CD4-positive, alpha-beta T cell (primary cell): ENCODE measurements around the gene ANKHD1. TPM values are rescaled to one million over a fixed set of nuclear protein-coding genes. Genes with fewer than 3 reads are reported as not detected.
"Not testable (repeated sequence)": the region's sequence is repeated elsewhere in the genome, so short reads cannot be mapped to it uniquely, and the experiment has no call there.

Source experiments
- ATAC-seq: fragments of 200-7000 bp; cut with Tn5 transposase; one replicate; pipeline ENCODE4 v1.10.0; 2022; ENCODE audit warnings: mild to moderate bottlenecking; ENCODE audit not compliant: poor library complexity
- CTCF ChIA-PET: fragments of 350-600 bp; sonication (Branson Sonifier 250); formaldehyde crosslinking; loops from one replicate; lab custom pipeline; 2021; ENCODE audit warnings: antibody characterized with exemption, inconsistent platforms; lab: Charles Lee
- POLR2A ChIA-PET: fragments of 350-600 bp; sonication (Branson Sonifier 250); formaldehyde crosslinking; loops from one replicate; lab custom pipeline; 2021; ENCODE audit warnings: antibody characterized with exemption, inconsistent platforms; lab: Charles Lee
- DNase-seq, 14 experiments: peaks; one replicate each; pipeline ENCODE4 v3.0.0-alpha.2; 2013 to 2020; ENCODE audit warnings: mixed read lengths in 2 of 14
- H3K27ac ChIP-seq, 2 donors: one replicate each; pipeline versions ENCODE4 v1.5.1 to v1.7.0; 2013; ENCODE audit warnings: low read length in 2 of 2, low read depth in 1 of 2, mild to moderate bottlenecking in 1 of 2
- H3K27me3 ChIP-seq, 2 experiments: 1 replicate in 1 of 2; 2 replicates in 1 of 2; pipeline versions ENCODE4 v1.6.1 to v1.7.0; 2013; ENCODE audit warnings: low read length in 2 of 2, control low read depth in 1 of 2, mild to moderate bottlenecking in 1 of 2, moderate library complexity in 1 of 2; ENCODE audit not compliant: insufficient read depth in 2 of 2, control insufficient read depth in 1 of 2
- H3K36me3 ChIP-seq: one replicate; pipeline ENCODE4 v1.6.1; 2013; ENCODE audit warnings: low read length, control low read depth; ENCODE audit not compliant: insufficient read depth
- H3K4me1 ChIP-seq: one replicate; pipeline ENCODE4 v1.6.1; 2013; ENCODE audit warnings: low read length, control low read depth; ENCODE audit not compliant: insufficient read depth
- H3K4me3 ChIP-seq: one replicate; pipeline ENCODE4 v1.5.1; 2013; ENCODE audit warnings: mild to moderate bottlenecking, low read length, moderate library complexity
- H3K9me3 ChIP-seq, 2 experiments: 1 replicate in 1 of 2; 2 replicates in 1 of 2; pipeline versions ENCODE4 v1.6.1 to v1.7.0; 2013; ENCODE audit warnings: low read length in 2 of 2, mild to moderate bottlenecking in 2 of 2, control low read depth in 1 of 2, moderate library complexity in 1 of 2; ENCODE audit not compliant: control insufficient read depth in 1 of 2, insufficient read depth in 1 of 2
- H3K27ac Mint-ChIP-seq: one replicate; pipeline ENCODE4 v1.8.0; 2020; ENCODE audit warnings: mixed read lengths
- H3K27me3 Mint-ChIP-seq: one replicate; pipeline ENCODE4 v1.8.0; 2021; ENCODE audit warnings: mixed read lengths
- H3K36me3 Mint-ChIP-seq: one replicate; pipeline ENCODE4 v1.8.0; 2021; ENCODE audit warnings: low read depth, mixed read lengths
- H3K4me1 Mint-ChIP-seq: one replicate; pipeline ENCODE4 v1.8.0; 2021; ENCODE audit warnings: low read depth, mixed read lengths
- H3K4me3 Mint-ChIP-seq: one replicate; pipeline ENCODE4 v1.8.0; 2020; ENCODE audit warnings: mild to moderate bottlenecking, mixed read lengths
- H3K9me3 Mint-ChIP-seq: one replicate; pipeline ENCODE4 v1.8.0; 2020; ENCODE audit warnings: mixed read lengths
- intact Hi-C, 2 experiments: fragments of 100-400 bp; cut with DNase I in 1 of 2; cut with micrococcal nuclease in 1 of 2; formaldehyde crosslinking; loops; one replicate each; pipeline versions ENCODE4 v1.15.1 to v1.9.0; 2023 to 2025; cut with DNase I, micrococcal nuclease
- total RNA-seq, 174 experiments: library from RNA in 2 of 174; stranded (reverse) in 2 of 174; gene quantifications; one replicate each; pipeline ENCODE4 v1.2.3 and lab custom pipeline; 2021 to 2026
- TF ChIP-seq, protein P1 (sequence below): fragments of 200-600 bp; IDR thresholded peaks from one replicate; pipeline ENCODE4 v1.8.0; 2022; ENCODE audit warnings: antibody characterized with exemption, mild to moderate bottlenecking

The ANKHD1 gene
- total RNA-seq, 2 experiments from 2014 or later, result 202 to 212 TPM

DNA sequence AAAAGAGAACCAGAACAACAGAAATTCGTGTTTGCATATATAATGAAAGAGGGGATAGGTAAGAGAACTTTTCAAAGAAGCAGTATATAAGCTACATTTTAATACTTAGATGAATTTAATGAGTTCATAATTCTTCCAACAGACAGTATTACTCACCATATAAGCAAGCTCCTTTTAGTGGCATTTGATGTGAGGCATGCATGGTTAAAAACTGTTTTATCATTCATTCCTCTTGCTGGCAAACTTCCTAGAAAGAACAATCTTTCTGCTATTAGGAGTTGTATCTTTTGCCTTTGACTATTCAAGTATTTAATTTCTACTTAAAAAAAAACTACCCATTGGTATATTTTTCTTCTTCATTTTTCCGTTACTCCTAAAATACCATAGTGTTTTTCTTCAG is 80.1 kb downstream of the ANKHD1 start:
- no peak overlapping the region for H3K27ac Mint-ChIP-seq
- ChIA-PET CTCF (no interaction called here), POLR2A (no interaction called here)
- H3K9me3 ChIP-seq, result no peaks in the 10 kb centered on the region
- no peaks in the 10 kb centered on the region for H3K4me1 ChIP-seq
- peaks cover 42% of the 10 kb centered on the region for H3K36me3 ChIP-seq
- no peak overlapping the region for H3K4me3 Mint-ChIP-seq
- no peaks in the 10 kb centered on the region for H3K9me3 Mint-ChIP-seq
- no peak overlapping the region for H3K4me3 ChIP-seq
- ATAC-seq, result no peak
- no peak for DNase-seq
- H3K4me1 Mint-ChIP-seq, result peaks cover 5% of the 10 kb centered on the region
- no peak overlapping the region for H3K27ac ChIP-seq
- intact Hi-C loops, result no loop called here
- H3K27me3 ChIP-seq, result no peaks in the 10 kb centered on the region
- no peaks in the 10 kb centered on the region for H3K27me3 Mint-ChIP-seq
- TF ChIP-seq, protein P1, sequence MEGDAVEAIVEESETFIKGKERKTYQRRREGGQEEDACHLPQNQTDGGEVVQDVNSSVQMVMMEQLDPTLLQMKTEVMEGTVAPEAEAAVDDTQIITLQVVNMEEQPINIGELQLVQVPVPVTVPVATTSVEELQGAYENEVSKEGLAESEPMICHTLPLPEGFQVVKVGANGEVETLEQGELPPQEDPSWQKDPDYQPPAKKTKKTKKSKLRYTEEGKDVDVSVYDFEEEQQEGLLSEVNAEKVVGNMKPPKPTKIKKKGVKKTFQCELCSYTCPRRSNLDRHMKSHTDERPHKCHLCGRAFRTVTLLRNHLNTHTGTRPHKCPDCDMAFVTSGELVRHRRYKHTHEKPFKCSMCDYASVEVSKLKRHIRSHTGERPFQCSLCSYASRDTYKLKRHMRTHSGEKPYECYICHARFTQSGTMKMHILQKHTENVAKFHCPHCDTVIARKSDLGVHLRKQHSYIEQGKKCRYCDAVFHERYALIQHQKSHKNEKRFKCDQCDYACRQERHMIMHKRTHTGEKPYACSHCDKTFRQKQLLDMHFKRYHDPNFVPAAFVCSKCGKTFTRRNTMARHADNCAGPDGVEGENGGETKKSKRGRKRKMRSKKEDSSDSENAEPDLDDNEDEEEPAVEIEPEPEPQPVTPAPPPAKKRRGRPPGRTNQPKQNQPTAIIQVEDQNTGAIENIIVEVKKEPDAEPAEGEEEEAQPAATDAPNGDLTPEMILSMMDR, result no peak
- H3K36me3 Mint-ChIP-seq, result peaks cover 66% of the 10 kb centered on the region

DNA sequence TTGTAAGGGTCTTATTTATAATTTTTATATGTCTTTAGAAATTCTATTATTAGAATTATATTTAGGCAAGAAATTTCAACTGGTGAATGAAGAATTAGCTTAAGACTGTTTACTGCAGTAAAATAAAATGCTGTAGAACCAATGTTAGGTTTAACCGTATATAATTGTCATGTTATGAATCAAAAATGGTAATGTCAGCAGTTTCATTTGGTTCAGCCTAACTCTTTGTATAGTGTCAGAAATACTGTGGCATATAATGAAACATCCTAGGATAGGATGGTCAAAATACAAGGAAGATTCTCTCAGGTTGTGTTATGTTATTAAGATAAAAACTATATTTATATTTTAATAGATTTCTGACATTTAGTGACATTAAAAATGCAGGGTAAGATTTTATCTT is 81.4 kb downstream of the ANKHD1 start:
- ChIA-PET CTCF (no interaction called here), POLR2A (no interaction called here)
- H3K36me3 Mint-ChIP-seq, result peaks cover 70% of the 10 kb centered on the region
- no peak for DNase-seq
- H3K4me3 Mint-ChIP-seq, result no peak overlapping the region
- ATAC-seq, result no peak
- TF ChIP-seq, protein P1, result no peak
- no peak overlapping the region for H3K27ac ChIP-seq
- H3K27ac Mint-ChIP-seq, result no peak overlapping the region
- H3K4me1 Mint-ChIP-seq, result peaks cover 5% of the 10 kb centered on the region
- no peaks in the 10 kb centered on the region for H3K4me1 ChIP-seq
- no peaks in the 10 kb centered on the region for H3K27me3 ChIP-seq
- intact Hi-C loops, result no loop called here
- no peak overlapping the region for H3K4me3 ChIP-seq
- no peaks in the 10 kb centered on the region for H3K27me3 Mint-ChIP-seq
- H3K36me3 ChIP-seq, result peaks cover 53% of the 10 kb centered on the region
- no peaks in the 10 kb centered on the region for H3K9me3 ChIP-seq
- H3K9me3 Mint-ChIP-seq, result no peaks in the 10 kb centered on the region

DNA sequence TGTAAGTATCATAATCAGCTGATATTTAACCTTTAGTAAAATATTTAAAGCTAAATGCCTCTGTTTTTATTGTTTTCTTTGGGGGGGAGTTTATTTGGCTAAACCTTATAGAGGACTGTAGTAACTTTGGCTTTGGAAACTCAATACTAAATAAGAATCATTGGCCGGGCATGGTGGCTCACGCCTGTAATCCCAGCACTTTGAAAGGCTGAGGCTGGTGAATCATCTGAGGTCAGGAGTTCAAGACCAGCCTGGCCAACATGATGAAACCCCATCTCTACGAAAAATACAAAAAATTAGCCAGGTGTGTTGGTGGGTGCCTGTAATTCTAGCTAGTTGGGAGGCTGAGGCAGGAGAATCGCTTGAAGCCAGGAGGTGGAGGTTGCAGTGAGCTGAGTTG is 86.5 kb downstream of the ANKHD1 start:
- POLR2A ChIA-PET, H3K27me3 ChIP-seq, DNase-seq, H3K4me1 ChIP-seq, ATAC-seq, H3K4me1 Mint-ChIP-seq, H3K4me3 Mint-ChIP-seq, CTCF ChIA-PET, H3K27ac ChIP-seq, H3K27me3 Mint-ChIP-seq, H3K4me3 ChIP-seq, H3K27ac Mint-ChIP-seq, intact Hi-C loops, H3K9me3 ChIP-seq, H3K9me3 Mint-ChIP-seq: not testable (repeated sequence)
- peaks cover 78% of the 10 kb centered on the region for H3K36me3 Mint-ChIP-seq
- peaks cover 71% of the 10 kb centered on the region for H3K36me3 ChIP-seq

DNA sequence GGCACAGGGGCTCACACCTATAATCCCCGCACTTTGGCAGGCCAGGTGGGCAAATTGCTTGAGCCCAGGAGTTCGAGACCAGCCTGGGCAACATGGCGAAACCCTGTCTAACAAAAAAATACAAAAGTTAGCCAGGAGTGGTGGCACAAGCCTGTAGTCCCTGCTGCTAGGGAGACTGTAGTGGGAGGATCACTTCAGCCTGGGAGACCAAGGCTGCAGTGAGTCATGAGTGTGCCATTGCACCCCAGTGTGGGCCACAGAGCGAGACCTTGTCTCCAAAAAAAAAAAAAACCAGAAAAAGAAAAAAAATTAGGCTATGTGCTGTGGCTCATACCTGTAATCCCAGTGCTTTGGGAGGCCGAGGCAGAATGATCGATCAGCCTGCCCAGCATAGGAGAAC is 87.3 kb downstream of the ANKHD1 start:
- DNase-seq (no peak), ATAC-seq (no peak)
- H3K9me3 ChIP-seq, result no peaks in the 10 kb centered on the region
- Mint-ChIP-seq H3K27me3 (no peaks in the 10 kb centered on the region), H3K4me1 (no peaks in the 10 kb centered on the region), H3K9me3 (no peaks in the 10 kb centered on the region), H3K27ac (no peak overlapping the region), H3K4me3 (no peak overlapping the region), H3K36me3 (peaks cover 80% of the 10 kb centered on the region)
- TF ChIP-seq, protein P1, result no peak
- no peak overlapping the region for H3K27ac ChIP-seq
- intact Hi-C loops, result no loop called here
- H3K36me3 ChIP-seq, result peaks cover 68% of the 10 kb centered on the region
- H3K4me1 ChIP-seq, result no peaks in the 10 kb centered on the region
- ChIA-PET CTCF (no interaction called here), POLR2A (no interaction called here)
- H3K27me3 ChIP-seq, result no peaks in the 10 kb centered on the region
- H3K4me3 ChIP-seq, result no peak overlapping the region
